GM18507 (cell line): ENCODE results near the gene COX8A.
"Not testable (repeated sequence)": the region's sequence is repeated elsewhere in the genome, so short reads cannot be mapped to it uniquely, and the experiment has no call there.

Source experiments
- DNase-seq: peaks from one replicate; pipeline ENCODE4 v3.0.0; 2011; ENCODE audit warnings: low read depth; ENCODE audit not compliant: insufficient read length; ENCODE audit errors: extremely low spot score
- FAIRE-seq: peaks from 2 replicates; lab custom pipeline; 2011; peaks lifted over from hg19 to GRCh38; lab: Jason Lieb, UNC

Gene COX8A

DNA sequence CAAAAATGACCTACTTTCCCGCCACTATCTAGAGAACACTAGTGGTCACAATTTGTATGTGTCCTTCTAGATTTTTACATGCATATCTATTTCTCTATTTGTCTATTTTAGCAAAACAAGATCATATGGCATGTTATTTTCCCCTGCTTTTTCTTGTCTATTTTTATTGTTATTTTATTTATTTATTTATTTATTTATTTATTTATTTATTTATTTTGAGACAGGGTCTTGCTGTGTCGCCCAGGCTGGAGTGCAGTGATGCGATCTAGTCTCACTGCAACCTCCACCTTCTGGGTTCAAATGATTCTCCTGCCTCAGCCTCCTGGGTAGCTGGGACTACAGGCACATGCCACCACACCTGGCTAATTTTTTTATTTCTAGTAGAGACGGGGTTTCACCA is 10.5 kb upstream of the COX8A start:
- DNase-seq, FAIRE-seq: not testable (repeated sequence)

DNA sequence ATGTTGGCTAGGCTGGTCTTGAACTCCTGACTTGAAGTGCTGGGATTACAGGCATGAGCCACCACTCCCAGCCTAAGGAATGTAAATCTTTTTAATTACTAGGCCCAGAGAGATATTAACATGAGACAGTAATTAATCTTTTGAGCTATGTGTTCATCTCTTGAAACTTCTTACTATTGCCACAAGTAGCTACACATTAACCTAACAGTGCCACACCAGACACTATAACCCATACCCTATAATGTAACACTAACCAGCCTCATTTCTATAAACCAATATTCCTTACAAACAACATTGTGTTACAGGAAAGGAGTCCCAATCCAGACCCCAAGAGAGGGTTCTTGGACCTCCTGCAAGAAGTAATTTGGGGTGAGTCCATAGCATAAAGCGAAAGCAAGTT is 8.0 kb upstream of the COX8A start:
- no peak for DNase-seq
- FAIRE-seq = no peak

DNA sequence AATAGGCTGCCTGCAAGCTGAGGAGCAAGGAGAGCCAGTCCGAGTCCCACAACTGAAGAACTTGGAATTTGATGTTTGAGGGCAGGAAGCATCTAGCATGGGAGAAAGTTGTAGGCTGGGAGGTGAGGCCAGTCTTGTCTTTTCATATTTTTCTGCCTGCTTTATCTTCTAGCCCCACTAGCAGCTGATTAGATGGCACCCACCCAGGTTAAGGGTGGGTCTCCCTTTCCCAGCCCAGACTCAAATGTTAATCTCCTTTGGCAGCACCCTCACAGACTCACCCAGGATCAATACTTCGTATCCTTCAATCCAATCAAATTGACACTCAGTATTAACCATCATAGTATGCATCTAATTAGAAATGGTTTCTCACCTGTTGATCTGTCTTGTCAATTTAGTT is 5.0 kb upstream of the COX8A start:
- DNase-seq (no peak), FAIRE-seq (no peak)

DNA sequence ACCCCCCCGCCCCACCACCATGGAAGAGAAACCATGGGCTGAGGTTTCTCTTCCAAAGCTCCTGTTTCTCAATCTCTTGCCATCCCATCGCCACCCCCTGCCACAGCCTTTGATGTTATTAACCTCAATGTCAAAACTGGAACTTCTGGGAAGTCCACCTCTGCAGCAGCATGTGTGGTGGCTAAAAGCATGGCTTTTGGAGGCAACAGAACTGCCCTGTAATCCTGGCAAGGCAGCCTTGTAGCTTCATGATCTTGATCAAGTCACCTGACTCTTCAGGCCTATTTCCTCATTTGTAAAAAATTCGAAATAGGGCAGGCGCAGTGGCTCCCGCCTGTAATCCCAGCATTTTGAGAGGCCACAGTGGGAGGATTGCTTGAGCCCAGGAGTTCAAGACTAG is 3.5 kb upstream of the COX8A start:
- DNase-seq (no peak), FAIRE-seq (no peak)

DNA sequence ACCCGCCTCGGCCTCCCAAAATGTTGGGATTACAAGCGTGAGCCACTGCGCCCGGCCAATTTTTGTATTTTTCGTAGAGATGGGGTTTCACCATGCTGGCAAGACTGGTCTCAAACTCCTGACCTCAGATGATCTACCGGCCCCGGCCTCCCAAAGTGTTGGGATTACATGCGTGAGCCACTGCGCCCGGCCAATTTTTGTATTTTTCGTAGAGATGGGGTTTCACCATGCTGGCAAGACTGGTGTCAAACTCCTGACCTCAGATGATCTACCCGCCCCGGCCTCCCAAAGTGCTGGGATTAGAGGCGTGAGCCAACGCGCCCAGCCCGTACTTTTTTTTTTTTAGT is 535 bp upstream of the COX8A start:
- not testable (repeated sequence) for FAIRE-seq, DNase-seq

DNA sequence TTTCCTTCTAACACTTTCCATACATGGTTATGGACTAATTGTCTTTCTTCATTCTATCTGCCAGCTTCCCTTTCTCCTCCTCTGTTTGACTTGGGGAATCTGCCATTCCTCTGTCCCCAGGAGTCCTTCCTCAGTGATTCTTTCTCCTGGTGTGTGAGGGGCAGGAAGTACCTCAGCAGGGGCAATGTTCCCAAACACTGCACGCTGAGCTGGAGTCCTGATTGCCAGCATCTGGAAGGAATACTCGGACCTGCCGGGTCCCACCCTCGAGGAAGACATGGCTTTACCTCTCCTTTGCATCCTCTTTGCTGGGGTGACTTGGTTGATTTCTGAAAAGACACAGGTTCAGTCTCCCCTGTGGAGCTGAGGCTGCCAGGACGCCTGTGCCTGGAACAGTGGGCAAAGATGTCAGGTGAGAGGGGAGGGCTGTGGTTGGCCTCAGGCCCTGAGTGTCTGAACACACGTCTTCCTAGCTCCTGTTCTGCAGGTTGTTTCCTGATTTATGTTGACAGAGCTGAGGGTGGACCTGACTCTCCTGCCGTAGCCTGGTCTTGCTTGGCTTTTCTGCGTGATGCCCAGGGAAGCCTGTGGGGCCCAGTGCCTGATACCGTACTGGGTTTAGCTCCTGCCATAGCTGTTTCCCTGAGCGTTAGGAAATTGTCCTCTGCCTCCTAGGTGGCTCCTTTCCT is 4.3 kb downstream of the COX8A start:
- DNase-seq = no peak
- no peak for FAIRE-seq

DNA sequence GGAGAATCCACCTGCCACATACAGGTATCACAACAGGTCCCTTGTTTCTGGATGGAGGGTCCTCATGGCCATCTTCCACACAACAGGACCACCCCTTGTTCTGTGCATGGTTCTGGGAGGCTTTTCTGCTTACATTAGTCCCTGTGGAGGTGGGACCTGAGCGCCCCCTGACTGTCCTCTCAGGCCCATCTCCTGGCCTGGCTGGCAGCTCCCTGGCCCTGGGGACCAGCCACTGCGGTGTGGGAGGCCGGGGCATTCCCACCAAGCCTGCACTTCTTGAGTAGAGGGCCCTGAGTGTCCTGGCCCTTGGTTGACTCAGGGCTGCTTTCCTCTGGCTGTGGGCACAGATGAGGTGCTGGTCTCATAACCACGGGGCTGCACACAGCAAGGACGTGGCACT is 5.0 kb downstream of the COX8A start:
- no peak for FAIRE-seq
- no peak for DNase-seq

DNA sequence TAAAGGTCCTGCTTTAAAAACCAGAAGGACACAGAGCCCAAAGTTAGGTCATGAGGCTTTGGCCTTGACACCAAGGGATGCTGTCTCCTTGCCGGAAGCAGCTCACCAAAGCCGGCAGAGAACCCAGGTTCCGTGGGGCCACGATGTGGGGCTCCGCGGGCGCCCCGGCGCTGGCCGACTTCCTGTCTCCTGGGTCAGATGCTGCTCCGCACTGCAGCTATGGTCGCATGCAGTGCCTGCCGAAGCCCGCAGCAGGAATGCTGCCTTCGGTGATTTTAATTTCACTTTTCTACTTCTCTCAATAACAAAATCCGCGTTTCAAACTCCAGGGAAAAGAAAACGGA is 11.4 kb downstream of the COX8A start:
- FAIRE-seq (peak; percentile 21), DNase-seq (no peak)

DNA sequence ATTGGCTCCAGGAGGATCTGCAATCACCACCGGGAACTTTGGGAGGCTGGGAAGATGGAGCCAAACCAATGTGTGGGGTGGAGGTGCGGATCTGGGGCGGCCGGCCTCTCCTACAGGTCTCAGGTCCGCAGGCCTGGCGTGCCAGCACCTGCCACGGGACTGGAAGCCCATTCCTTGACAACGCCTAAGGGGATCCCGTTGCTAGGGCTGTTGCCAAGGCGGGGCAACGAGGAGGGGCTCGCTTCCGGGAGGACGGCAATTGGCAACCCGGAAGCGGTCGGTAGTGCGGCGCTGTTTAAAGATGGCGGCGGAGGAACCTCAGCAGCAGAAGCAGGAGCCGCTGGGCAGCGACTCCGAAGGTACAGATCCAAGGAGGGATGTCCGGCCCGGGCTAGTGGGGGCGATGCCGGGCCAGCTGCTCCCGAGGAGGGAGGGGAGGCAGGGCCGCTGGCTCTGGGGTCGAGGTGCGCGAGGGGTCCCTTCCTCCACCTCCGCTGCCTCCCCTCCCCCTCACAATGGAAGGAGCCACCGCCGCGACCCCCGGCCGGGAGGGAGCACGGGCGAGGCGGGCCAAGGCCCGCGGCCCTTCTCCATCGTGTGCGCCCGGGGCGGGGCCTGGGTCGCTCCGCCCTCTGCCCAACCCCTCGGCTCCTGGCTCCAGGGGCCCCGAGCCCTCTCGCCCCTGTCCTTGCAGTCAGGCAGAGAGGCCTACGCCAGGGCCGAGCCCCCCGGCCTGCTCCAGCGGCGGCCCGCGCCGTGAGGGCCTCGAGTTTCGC is 11.9 kb downstream of the COX8A start, which contains the start of gene OTUB1:
Gene OTUB1, plus strand, starts transcription at position 283 of the 776 bp plus-strand sequence. Its CDS starts 19 bp downstream, at position 302.
- DNase-seq (peak; percentile 90), FAIRE-seq (peak; percentile 85)

DNA sequence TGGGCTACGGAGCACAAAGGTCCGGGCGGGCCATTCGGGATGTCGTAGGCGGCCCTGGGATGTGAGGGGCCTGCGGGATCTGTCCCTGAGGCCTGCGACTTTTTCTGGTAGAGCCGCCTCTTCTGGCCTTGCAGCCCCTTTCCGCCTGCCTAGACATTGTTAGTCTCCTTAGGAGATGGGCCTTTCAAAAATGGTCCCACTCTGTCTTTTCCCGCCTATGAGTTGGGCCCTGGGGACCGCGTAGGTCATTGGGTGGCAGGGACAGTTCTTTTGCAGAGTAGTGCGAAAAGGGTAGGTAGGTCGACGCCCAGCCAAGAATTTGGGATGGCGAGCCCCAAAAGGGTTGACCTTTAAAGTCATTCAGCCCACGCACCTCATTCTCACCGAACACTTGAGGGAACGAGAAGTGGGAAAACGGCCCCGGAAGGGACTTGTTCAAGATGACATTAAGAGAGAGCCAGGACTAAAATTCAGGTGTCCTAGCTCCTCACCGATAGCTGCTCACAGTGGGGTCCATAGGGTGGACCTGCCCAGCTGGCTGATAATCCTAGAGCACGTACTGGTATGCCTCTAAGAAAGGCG is 12.6 kb downstream of the COX8A start:
- DNase-seq (no peak), FAIRE-seq (no peak)

DNA sequence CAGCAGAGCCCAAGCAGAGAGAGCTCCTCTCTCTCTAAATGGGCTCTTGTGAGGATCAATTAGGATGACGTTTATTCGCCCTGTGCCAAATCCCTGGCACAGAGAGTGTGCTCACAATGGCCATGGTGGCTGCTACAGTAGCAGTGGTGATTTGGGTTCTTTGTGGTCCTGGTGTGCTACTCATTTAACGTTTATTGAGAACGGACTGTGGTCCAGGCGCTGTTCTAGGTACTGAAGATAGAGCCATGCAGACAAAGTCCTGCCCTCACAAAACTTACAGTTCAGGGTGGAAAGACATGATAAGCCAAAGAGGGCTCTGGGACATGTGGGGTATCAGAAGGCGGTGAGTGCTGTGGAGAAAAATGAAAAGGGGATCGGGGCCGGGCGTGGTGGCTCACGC is 17.1 kb downstream of the COX8A start:
- DNase-seq = no peak
- FAIRE-seq = no peak

DNA sequence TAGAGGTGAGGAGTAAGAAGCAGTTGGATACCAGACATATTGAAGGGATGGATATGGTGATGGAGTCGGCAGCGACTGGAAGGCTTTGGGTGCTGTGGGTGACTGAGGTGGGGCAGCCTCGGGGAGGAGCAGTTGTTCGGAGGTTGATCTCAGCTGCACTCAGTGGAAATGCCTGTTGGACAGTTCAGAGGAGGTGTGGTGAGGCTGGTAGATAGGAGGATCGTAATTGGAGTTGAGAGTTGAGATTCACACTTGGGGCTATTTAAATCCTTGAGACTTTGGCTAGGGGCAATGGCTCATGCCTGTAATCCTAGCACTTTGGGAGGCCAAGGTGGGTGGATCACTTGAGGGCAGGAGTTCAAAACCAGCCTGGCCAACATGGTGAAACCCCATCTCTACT is 18.7 kb downstream of the COX8A start:
- DNase-seq = no peak
- FAIRE-seq = no peak

DNA sequence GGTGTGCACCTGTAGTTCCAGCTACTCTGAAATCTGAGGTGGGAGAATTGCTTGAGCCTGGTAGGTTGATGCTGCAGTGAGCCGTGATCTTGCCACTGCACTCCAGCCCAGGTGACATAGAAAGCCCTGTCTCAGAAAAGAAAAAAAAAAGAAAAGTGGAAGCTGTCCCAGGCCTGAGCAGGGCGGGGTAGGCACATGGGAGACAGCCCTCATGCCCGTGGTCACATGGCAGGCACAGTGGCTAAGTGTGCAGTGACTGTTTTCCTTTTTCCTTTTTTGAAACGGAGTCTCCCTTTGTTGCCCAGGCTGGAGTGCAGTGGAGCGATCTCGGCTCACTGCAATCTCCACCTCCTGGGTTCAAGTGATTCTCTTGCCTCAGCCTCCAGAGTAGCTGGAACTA is 19.6 kb downstream of the COX8A start:
- no peak for FAIRE-seq
- no peak for DNase-seq

DNA sequence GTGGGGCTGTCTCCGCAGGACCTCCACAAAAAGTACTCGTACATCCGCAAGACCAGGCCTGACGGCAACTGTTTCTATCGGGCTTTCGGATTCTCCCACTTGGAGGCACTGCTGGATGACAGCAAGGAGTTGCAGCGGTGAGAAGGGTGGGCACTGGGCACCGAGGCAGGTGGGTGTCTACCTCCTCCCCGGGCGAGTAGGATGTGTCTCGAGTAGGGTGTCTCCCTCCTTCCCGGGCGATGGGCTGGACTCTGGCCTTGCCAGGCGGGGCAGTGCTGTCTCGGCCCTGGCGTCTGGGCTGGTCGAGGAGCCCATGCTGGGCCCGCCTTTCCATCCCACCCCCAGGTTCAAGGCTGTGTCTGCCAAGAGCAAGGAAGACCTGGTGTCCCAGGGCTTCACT is 22.1 kb downstream of the COX8A start:
- FAIRE-seq (no peak), DNase-seq (no peak)

DNA sequence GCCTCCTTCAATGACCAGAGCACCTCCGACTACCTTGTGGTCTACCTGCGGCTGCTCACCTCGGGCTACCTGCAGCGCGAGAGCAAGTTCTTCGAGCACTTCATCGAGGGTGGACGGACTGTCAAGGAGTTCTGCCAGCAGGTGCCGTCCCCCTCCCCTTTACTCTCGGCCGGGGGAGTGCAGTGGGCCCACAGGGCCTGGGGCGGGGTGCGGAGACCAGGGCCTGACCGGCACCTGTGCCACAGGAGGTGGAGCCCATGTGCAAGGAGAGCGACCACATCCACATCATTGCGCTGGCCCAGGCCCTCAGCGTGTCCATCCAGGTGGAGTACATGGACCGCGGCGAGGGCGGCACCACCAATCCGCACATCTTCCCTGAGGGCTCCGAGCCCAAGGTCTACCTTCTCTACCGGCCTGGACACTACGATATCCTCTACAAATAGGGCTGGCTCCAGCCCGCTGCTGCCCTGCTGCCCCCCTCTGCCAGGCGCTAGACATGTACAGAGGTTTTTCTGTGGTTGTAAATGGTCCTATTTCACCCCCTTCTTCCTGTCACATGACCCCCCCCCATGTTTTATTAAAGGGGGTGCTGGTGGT is 22.8 kb downstream of the COX8A start:
- FAIRE-seq (no peak), DNase-seq (no peak)

DNA sequence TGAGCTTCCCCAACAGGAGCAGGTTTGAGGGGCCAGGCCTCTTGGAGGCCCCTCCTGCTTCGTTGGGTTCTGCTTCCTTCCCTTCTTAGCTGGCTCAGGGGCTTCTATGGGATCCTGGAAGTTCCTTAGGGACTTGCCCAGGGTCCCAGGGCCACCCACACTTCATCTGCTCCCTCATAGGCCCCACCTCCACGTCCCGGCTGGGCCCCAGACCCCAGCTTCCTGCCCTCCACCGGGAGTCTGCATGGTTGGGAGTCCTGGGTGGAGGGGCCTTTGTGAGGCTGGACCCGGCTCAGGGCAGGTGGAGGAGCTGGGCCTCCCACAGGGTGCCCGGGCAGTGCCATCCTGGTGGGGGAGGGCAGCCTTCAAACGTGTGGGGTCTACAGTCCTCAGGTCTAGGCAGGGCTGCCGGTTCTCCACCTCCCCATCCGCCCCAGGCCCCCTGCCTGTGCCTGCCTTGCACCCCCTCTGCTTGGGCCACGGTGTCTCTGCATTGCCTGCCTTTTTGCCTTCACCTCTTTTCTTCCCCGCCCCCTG is 23.4 kb downstream of the COX8A start:
- FAIRE-seq (no peak), DNase-seq (no peak)

DNA sequence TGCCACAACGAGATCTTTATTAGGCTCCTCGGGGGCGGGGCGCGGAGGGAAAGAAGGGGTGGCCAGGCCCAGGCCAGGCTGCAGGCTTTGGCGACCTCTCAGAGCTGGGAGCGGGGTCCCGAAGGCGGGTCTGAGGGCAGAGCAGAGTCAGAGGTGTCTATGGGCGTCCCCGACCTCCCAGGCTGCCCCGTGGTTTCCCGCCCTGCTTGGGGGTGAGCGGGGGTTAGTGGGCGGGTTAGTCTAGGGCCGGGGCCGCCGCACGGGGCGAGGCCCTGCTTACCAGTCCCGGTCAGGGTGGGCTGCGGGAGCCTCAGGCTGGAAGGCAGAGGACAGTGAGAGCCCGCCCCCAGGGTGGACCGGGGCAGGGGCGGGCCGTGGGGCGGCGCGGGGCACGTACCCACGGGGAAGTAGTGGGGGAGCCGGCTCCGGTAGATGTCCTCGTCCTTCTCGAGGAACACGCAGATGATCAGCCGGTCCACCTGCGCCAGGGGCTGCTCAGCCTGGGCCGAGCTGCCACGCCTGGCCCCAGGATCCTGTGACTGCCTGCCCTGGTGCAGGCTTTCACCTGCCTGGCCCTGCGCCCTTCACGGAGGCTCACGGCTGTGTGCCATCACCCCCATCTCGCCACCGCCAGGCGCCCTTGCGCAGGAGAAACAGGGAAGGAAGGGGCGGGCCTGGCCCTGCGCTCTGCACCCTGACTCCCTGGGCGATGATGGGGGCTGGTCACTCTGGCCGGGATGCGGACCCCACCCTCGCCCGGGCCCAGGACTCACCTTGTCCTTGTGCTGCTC is 24.3 kb downstream of the COX8A start:
- DNase-seq (no peak), FAIRE-seq (no peak)

DNA sequence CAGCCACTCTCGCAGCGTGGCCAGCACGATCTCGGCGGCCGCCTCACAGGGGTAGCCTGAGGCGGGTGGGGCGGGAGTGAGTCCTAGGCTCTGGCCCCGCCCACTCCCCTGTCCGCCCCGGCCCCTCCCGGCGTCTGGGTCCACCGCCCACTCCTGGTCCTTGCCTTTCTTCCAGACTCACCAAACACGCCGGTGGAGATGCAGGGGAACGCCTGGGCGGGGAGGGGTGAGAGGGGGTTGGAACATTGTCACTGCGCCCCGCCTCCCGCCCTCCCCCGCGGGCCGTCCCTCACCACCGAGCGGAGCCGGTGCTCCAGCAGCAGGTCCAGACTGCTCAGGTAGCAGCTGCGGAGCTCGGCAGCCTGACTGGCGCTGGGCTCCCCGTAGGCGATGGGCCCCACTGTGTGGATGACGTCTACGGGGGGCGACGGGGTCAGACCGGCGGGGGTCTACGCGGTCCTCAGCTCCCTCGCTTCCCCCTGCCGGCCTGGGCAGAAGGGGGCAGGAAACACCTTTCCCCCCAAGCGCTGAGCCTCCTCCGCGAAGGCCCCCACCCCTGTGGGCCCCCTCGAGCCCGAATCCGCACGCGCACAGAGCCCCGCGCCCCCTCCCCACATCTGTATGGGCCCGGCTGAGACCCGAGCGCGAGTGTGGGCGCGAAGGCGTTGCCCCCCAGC is 25.1 kb downstream of the COX8A start:
- DNase-seq (no peak), FAIRE-seq (no peak)
